Right lobe of liver (tissue), 4 donors: ENCODE data around the gene C1orf105.

Source experiments
- POLR2A ChIP-seq: fragments of 450-650 bp; IDR thresholded peaks from one replicate; pipeline ENCODE4 v1.6.1; 2017; ENCODE audit warnings: antibody characterized with exemption, mild to moderate bottlenecking
- TF ChIP-seq, protein P1 (sequence below), 4 donors: fragments of 200-600 bp in 3 of 4; fragments of 450-650 bp in 1 of 4; IDR thresholded peaks; one replicate each; pipeline versions ENCODE4 v1.5.1 to v1.8.0; 2016 to 2022; ENCODE audit warnings: antibody characterized with exemption in 4 of 4, mild to moderate bottlenecking in 2 of 4
- donor health status: DM: no; HTN: no; CAD: no.
- donor health status: DM: no; HTN: no; CAD: no.
- donor health status: DM: no; HTN: yes; CAD: no.

DNA sequence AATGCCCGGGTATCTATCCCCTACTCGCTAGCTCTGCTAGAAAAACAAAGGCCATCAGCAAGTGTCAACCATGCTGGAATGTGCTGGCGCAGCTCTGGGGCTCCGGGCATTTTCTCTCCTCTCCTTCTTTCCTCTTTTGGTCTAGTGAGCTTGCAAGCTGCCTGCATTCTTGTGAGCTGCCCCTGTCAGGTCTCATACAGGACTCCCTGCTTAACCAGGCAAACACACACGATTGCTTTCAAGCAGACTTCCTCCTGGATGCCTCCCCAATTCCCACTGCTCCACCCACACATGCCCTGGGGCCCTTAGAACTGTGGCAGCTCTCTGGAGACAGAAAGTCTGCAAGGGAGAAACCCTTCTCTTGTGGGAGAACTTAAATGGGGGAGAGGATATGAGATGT, 76.7 kb downstream of the C1orf105 start:
- TF ChIP-seq POLR2A: no peak
- TF ChIP-seq, protein P1, sequence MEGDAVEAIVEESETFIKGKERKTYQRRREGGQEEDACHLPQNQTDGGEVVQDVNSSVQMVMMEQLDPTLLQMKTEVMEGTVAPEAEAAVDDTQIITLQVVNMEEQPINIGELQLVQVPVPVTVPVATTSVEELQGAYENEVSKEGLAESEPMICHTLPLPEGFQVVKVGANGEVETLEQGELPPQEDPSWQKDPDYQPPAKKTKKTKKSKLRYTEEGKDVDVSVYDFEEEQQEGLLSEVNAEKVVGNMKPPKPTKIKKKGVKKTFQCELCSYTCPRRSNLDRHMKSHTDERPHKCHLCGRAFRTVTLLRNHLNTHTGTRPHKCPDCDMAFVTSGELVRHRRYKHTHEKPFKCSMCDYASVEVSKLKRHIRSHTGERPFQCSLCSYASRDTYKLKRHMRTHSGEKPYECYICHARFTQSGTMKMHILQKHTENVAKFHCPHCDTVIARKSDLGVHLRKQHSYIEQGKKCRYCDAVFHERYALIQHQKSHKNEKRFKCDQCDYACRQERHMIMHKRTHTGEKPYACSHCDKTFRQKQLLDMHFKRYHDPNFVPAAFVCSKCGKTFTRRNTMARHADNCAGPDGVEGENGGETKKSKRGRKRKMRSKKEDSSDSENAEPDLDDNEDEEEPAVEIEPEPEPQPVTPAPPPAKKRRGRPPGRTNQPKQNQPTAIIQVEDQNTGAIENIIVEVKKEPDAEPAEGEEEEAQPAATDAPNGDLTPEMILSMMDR (IDR thresholded peaks at IDR 0.05): no peak
